Neural cell (in vitro differentiated cells): ENCODE results near the gene HCCS. TPM values are rescaled to one million over a fixed set of nuclear protein-coding genes. Genes with fewer than 3 reads are reported as not detected.

Experiments used
- H2AFZ ChIP-seq: fragments of 200-600, 300-800 bp; sonication (generic), shearing (Covaris generic); 2 replicates; pipeline ENCODE4 v1.6.0; 2014; ENCODE audit warnings: low read depth, mild to moderate bottlenecking, antibody characterized with exemption, low read length, moderate library complexity
- H3F3A ChIP-seq: fragments of 200-600 bp; shearing (Covaris generic); 2 replicates; pipeline ENCODE4 v1.6.1; 2016; ENCODE audit warnings: mild to moderate bottlenecking, moderate library complexity, mixed read lengths, antibody characterized with exemption, low read length; ENCODE audit not compliant: insufficient read depth, poor library complexity, severe bottlenecking
- H3K27ac ChIP-seq: fragments of 200-600, 300-800 bp; sonication (generic), shearing (Covaris generic); 2 replicates; pipeline ENCODE4 v1.5.1; 2014; ENCODE audit warnings: mild to moderate bottlenecking, low read length, moderate library complexity
- H3K27me3 ChIP-seq: fragments of 300-800, 200-600 bp; sonication (generic), shearing (Covaris generic); 2 replicates; pipeline ENCODE4 v1.6.0; 2014; ENCODE audit warnings: mild to moderate bottlenecking, low read depth, low read length, moderate library complexity; ENCODE audit not compliant: insufficient read depth
- H3K36me3 ChIP-seq: fragments of 300-800, 200-600 bp; sonication (generic), shearing (Covaris generic); 2 replicates; pipeline ENCODE4 v1.5.1; 2014; ENCODE audit warnings: mild to moderate bottlenecking, antibody characterized with exemption, low read length, moderate library complexity; ENCODE audit not compliant: insufficient read depth
- H3K4me2 ChIP-seq: fragments of 300-800, 200-600 bp; sonication (generic), shearing (Covaris generic); 2 replicates; pipeline ENCODE4 v1.6.0; 2014; ENCODE audit warnings: mild to moderate bottlenecking, low read length
- H3K4me3 ChIP-seq: fragments of 300-800, 200-600 bp; sonication (generic), shearing (Covaris generic); 2 replicates; pipeline ENCODE4 v1.5.1; 2014; ENCODE audit warnings: mild to moderate bottlenecking, low read length, moderate library complexity
- H3K79me2 ChIP-seq: fragments of 200-600 bp; shearing (Covaris generic); replicated peaks from 2 replicates; pipeline ENCODE4 v1.6.0; 2014; ENCODE audit warnings: mild to moderate bottlenecking, low read length, moderate library complexity; ENCODE audit not compliant: insufficient read depth
- H3K9ac ChIP-seq: fragments of 300-800, 200-600 bp; sonication (generic), shearing (Covaris generic); 2 replicates; pipeline ENCODE4 v1.6.1; 2016; ENCODE audit warnings: mild to moderate bottlenecking, low read length, mixed read lengths
- H3K9me2 ChIP-seq: fragments of 200-600 bp; shearing (Covaris generic); 2 replicates; pipeline ENCODE4 v1.6.1; 2016; ENCODE audit warnings: mild to moderate bottlenecking, low read length, mixed read lengths; ENCODE audit not compliant: insufficient read depth
- H3K9me3 ChIP-seq: fragments of 200-600, 300-800 bp; sonication (generic), shearing (Covaris generic); 2 replicates; pipeline ENCODE4 v1.6.1; 2016; ENCODE audit warnings: mild to moderate bottlenecking, mixed run types, low read length, moderate library complexity, mixed read lengths
- H4K20me1 ChIP-seq: fragments of 200-600 bp; shearing (Covaris generic); 2 replicates; pipeline ENCODE4 v1.6.1; 2016; ENCODE audit warnings: mild to moderate bottlenecking, mixed run types; ENCODE audit not compliant: insufficient read depth
- CTCF ChIP-seq: fragments of 450-650 bp; IDR thresholded peaks from 2 replicates; pipeline ENCODE4 v1.5.1; 2014; ENCODE audit warnings: antibody characterized with exemption, mild to moderate bottlenecking, moderate library complexity; ENCODE audit not compliant: poor library complexity, severe bottlenecking
- EP300 ChIP-seq: fragments of 450-650 bp; conservative IDR thresholded peaks from 2 replicates; pipeline ENCODE4 v1.6.1; 2014; ENCODE audit warnings: antibody characterized with exemption, mild to moderate bottlenecking, moderate library complexity; ENCODE audit not compliant: poor library complexity, severe bottlenecking
- EZH2 ChIP-seq: fragments of 200-600, 300-800 bp; shearing (Covaris generic), sonication (generic); IDR thresholded peaks from 2 replicates; pipeline ENCODE4 v1.6.1; 2014; ENCODE audit warnings: antibody characterized with exemption, low read length, borderline replicate concordance, mild to moderate bottlenecking; ENCODE audit not compliant: insufficient read depth, poor library complexity, severe bottlenecking
- MXI1 ChIP-seq: fragments of 450-650 bp; conservative IDR thresholded peaks from 2 replicates; pipeline ENCODE4 v1.6.1; 2014; ENCODE audit warnings: antibody characterized with exemption, mild to moderate bottlenecking; ENCODE audit not compliant: poor library complexity, severe bottlenecking
- POLR2AphosphoS5 ChIP-seq: IDR thresholded peaks from 2 replicates; pipeline ENCODE4 v1.6.1; 2012
- RAD21 ChIP-seq: fragments of 450-650 bp; conservative IDR thresholded peaks from 2 replicates; pipeline ENCODE4 v1.6.1; 2014; ENCODE audit warnings: antibody characterized with exemption, mild to moderate bottlenecking, moderate library complexity
- REST ChIP-seq: IDR thresholded peaks from 2 replicates; pipeline ENCODE4 v1.6.1; 2012; ENCODE audit warnings: borderline replicate concordance
- SMC3 ChIP-seq: fragments of 450-650 bp; conservative IDR thresholded peaks from 2 replicates; pipeline ENCODE4 v1.6.1; 2014; ENCODE audit warnings: antibody characterized with exemption, mild to moderate bottlenecking, moderate library complexity; ENCODE audit not compliant: poor library complexity
- TAF1 ChIP-seq: IDR thresholded peaks from 2 replicates; pipeline ENCODE4 v1.6.1; 2012; ENCODE audit warnings: low read depth
- polyA plus RNA-seq: library from polyadenylated mRNA; depleted of rRNA; stranded (reverse); fragments of >200 nt; gene quantifications from 2 replicates; pipeline ENCODE4 v1.2.3, GENCODE V29; 2014

Gene HCCS
- polyA plus RNA-seq, 1 donor from 2014 or later = 17.6 TPM

GRCh38 chrX:11125060-11125459 lies 13.9 kb downstream of the HCCS start:
- no peaks in the 10 kb centered on the region for H4K20me1 ChIP-seq
- TF ChIP-seq RAD21 (no peak), TAF1 (no peak), SMC3 (no peak), MXI1 (no peak), EZH2 (no peak), POLR2AphosphoS5 (no peak), CTCF (no peak), EP300 (no peak), REST (no peak)
- no peaks in the 10 kb centered on the region for H3K27me3 ChIP-seq
- H3K9ac ChIP-seq = no peak overlapping the region
- no peaks in the 10 kb centered on the region for H3K9me3 ChIP-seq
- H3K4me2 ChIP-seq = no peak overlapping the region
- H3K36me3 ChIP-seq = no peaks in the 10 kb centered on the region
- no peaks in the 10 kb centered on the region for H3K79me2 ChIP-seq
- H2AFZ ChIP-seq = no peak overlapping the region
- no peaks in the 10 kb centered on the region for H3K9me2 ChIP-seq
- no peaks in the 10 kb centered on the region for H3F3A ChIP-seq
- H3K27ac ChIP-seq = no peak overlapping the region
- H3K4me3 ChIP-seq = no peak overlapping the region

GRCh38 chrX:11129534-11130105 lies 18.5 kb downstream of the HCCS start:
- Histone ChIP-seq H3K4me2 (no peak overlapping the region), H3F3A (no peaks in the 10 kb centered on the region), H3K9me3 (no peaks in the 10 kb centered on the region)

More at GRCh38 chrX:11129534-11130105, 18.5 kb downstream of the HCCS start:
- TF ChIP-seq POLR2AphosphoS5 (no peak), MXI1 (no peak), EZH2 (no peak), REST (no peak), EP300 (no peak), SMC3 (no peak), TAF1 (no peak), RAD21 (no peak), CTCF (no peak)
- Histone ChIP-seq H3K79me2 (no peaks in the 10 kb centered on the region), H2AFZ (no peak overlapping the region), H4K20me1 (no peaks in the 10 kb centered on the region), H3K36me3 (no peaks in the 10 kb centered on the region), H3K9ac (no peak overlapping the region), H3K27ac (no peak overlapping the region), H3K9me2 (no peaks in the 10 kb centered on the region), H3K27me3 (no peaks in the 10 kb centered on the region), H3K4me3 (no peak overlapping the region)
